IMR-90 (cell line): ENCODE measurements around the gene FRMD3. TPM values are rescaled to one million over a fixed set of nuclear protein-coding genes. Genes with fewer than 3 reads are reported as not detected.

Experiments used
- ATAC-seq: fragments of 200-7000 bp; cut with Tn5 transposase; 2 replicates; pipeline ENCODE4 v1.9.1; 2020; ENCODE audit warnings: low read depth, mild to moderate bottlenecking, moderate library complexity
- BruUV-seq: library from RNA; stranded (reverse); fragments of 400-500 nt; replicated peaks from 2 replicates; lab custom pipeline; 2021; lab: Mats Ljungman, UMichigan
- CTCF ChIA-PET: fragments of 300-600 bp; formaldehyde crosslinking; extraction: SDS; loops from one replicate; lab custom pipeline; 2021; ENCODE audit warnings: antibody characterized with exemption; lab: Yijun Ruan, JAX
- POLR2A ChIA-PET: fragments of 300-600 bp; sonication (Branson Sonifier 250); formaldehyde crosslinking; loops from one replicate; lab custom pipeline; 2022; ENCODE audit warnings: antibody characterized with exemption; ENCODE audit not compliant: unreplicated experiment; lab: Charles Lee
- DNase-seq: peaks from one replicate; pipeline ENCODE4 v3.0.0; 2013
- H2AFZ ChIP-seq: replicated peaks from 2 replicates; pipeline ENCODE3; 2013; ENCODE audit warnings: low read length, mild to moderate bottlenecking; ENCODE audit not compliant: poor library complexity
- H2AK5ac ChIP-seq: 2 replicates; pipeline ENCODE4 v1.6.1; 2013; ENCODE audit warnings: low read depth, low read length, inconsistent platforms
- H2AK9ac ChIP-seq: replicated peaks from 2 replicates; pipeline ENCODE3; 2013; ENCODE audit warnings: mild to moderate bottlenecking, low read depth, low read length, moderate library complexity; ENCODE audit not compliant: poor library complexity
- H2BK120ac ChIP-seq: 2 replicates; pipeline ENCODE4 v1.6.1; 2013; ENCODE audit warnings: low read depth, low read length, inconsistent platforms
- H2BK15ac ChIP-seq: 3 replicates; pipeline ENCODE4 v1.6.1; 2013; ENCODE audit warnings: low read depth, low read length, inconsistent platforms
- H2BK20ac ChIP-seq: 2 replicates; pipeline ENCODE4 v1.6.1; 2013; ENCODE audit warnings: low read depth, mild to moderate bottlenecking, inconsistent platforms, low read length, moderate library complexity
- H2BK5ac ChIP-seq: 2 replicates; pipeline ENCODE4 v1.6.1; 2013; ENCODE audit warnings: mild to moderate bottlenecking, low read depth, low read length, inconsistent platforms; ENCODE audit not compliant: poor library complexity, severe bottlenecking
- H3K14ac ChIP-seq: replicated peaks from 2 replicates; pipeline ENCODE4 v1.6.1; 2013; ENCODE audit warnings: low read depth, low read length, inconsistent platforms
- H3K18ac ChIP-seq: 2 replicates; pipeline ENCODE4 v1.6.1; 2013; ENCODE audit warnings: low read depth, low read length, control low read depth
- H3K23ac ChIP-seq: 2 replicates; pipeline ENCODE4 v1.6.1; 2013; ENCODE audit warnings: low read depth, low read length, inconsistent platforms
- H3K27ac ChIP-seq: 2 replicates; pipeline ENCODE4 v1.5.1; 2013; ENCODE audit warnings: mild to moderate bottlenecking, control low read depth, low read length; ENCODE audit not compliant: insufficient read depth
- H3K27me3 ChIP-seq: 2 replicates; pipeline ENCODE4 v1.6.1; 2013; ENCODE audit warnings: low read length; ENCODE audit not compliant: control insufficient read depth, insufficient read depth
- H3K36me3 ChIP-seq: 2 replicates; pipeline ENCODE4 v1.6.1; 2013; ENCODE audit warnings: low read length, mixed read lengths; ENCODE audit not compliant: control insufficient read depth, insufficient read depth
- H3K4ac ChIP-seq: 2 replicates; pipeline ENCODE4 v1.6.1; 2013; ENCODE audit warnings: low read depth, low read length, inconsistent platforms
- H3K4me1 ChIP-seq: 2 replicates; pipeline ENCODE4 v1.6.1; 2013; ENCODE audit warnings: low read length, mixed read lengths; ENCODE audit not compliant: control insufficient read depth, insufficient read depth
- H3K4me2 ChIP-seq: 2 replicates; pipeline ENCODE4 v1.6.1; 2013; ENCODE audit warnings: low read depth, mild to moderate bottlenecking, control low read depth, low read length, moderate library complexity
- H3K4me3 ChIP-seq: 2 replicates; pipeline ENCODE4 v1.5.1; 2013; ENCODE audit warnings: low read depth, mild to moderate bottlenecking, control low read depth, low read length, moderate library complexity; ENCODE audit not compliant: insufficient read depth
- H3K56ac ChIP-seq: 2 replicates; pipeline ENCODE4 v1.6.1; 2013; ENCODE audit warnings: low read length, inconsistent platforms; ENCODE audit not compliant: insufficient read depth; ENCODE audit errors: extremely low read depth
- H3K79me1 ChIP-seq, 2 experiments: 2 replicates each; pipeline ENCODE4 v1.6.1; 2013; ENCODE audit warnings: low read length in 2 of 2, inconsistent platforms in 1 of 2, low read depth in 1 of 2
- H3K9ac ChIP-seq: 2 replicates; pipeline ENCODE4 v1.6.1; 2013; ENCODE audit warnings: low read depth, low read length, control low read depth
- H3K9me1 ChIP-seq: 2 replicates; pipeline ENCODE4 v1.6.1; 2013; ENCODE audit warnings: low read length, inconsistent platforms; ENCODE audit not compliant: insufficient read depth
- H3K9me3 ChIP-seq: 2 replicates; pipeline ENCODE4 v1.6.1; 2013; ENCODE audit warnings: low read length; ENCODE audit not compliant: control insufficient read depth, insufficient read depth
- H4K20me1 ChIP-seq: 2 replicates; pipeline ENCODE4 v1.6.1; 2013; ENCODE audit warnings: low read length, inconsistent platforms; ENCODE audit not compliant: insufficient read depth
- H4K5ac ChIP-seq: 2 replicates; pipeline ENCODE4 v1.6.1; 2013; ENCODE audit warnings: mild to moderate bottlenecking, low read depth, low read length, control low read depth
- H4K8ac ChIP-seq, 2 experiments: 2 replicates each; pipeline ENCODE4 v1.6.1; 2013; ENCODE audit warnings: low read depth in 2 of 2, low read length in 2 of 2, control low read depth in 1 of 2, inconsistent platforms in 1 of 2
- H4K91ac ChIP-seq: 2 replicates; pipeline ENCODE4 v1.6.1; 2013; ENCODE audit warnings: low read depth, low read length, inconsistent platforms; ENCODE audit not compliant: insufficient read depth
- BHLHE40 ChIP-seq: fragments of 150-350 bp; IDR thresholded peaks from 2 replicates; pipeline ENCODE4 v1.6.1; 2016; ENCODE audit warnings: mild to moderate bottlenecking, low read depth, low read length
- CEBPB ChIP-seq: IDR thresholded peaks from 2 replicates; pipeline ENCODE4 v1.6.1; 2012; ENCODE audit warnings: low read depth, low read length, improper control_type of control experiment
- CHD1 ChIP-seq: IDR thresholded peaks from 2 replicates; pipeline ENCODE4 v1.6.1; 2012; ENCODE audit warnings: low read depth, low read length, improper control_type of control experiment
- ELK1 ChIP-seq: fragments of 150-350 bp; IDR thresholded peaks from 2 replicates; pipeline ENCODE4 v1.6.1; 2016; ENCODE audit warnings: low read depth, mild to moderate bottlenecking, low read length, moderate library complexity, borderline replicate concordance
- FOS ChIP-seq: fragments of 150-350 bp; IDR thresholded peaks from 2 replicates; pipeline ENCODE4 v1.6.1; 2016; ENCODE audit warnings: low read depth, low read length
- MAFK ChIP-seq: IDR thresholded peaks from 2 replicates; pipeline ENCODE4 v1.6.1; 2012; ENCODE audit warnings: low read depth, low read length, improper control_type of control experiment
- MAZ ChIP-seq: IDR thresholded peaks from 2 replicates; pipeline ENCODE4 v1.6.1; 2012; ENCODE audit warnings: low read depth, mild to moderate bottlenecking, low read length, improper control_type of control experiment, moderate library complexity, borderline replicate concordance
- MXI1 ChIP-seq: IDR thresholded peaks from 2 replicates; pipeline ENCODE4 v1.6.1; 2012; ENCODE audit warnings: low read depth, mild to moderate bottlenecking, low read length, moderate library complexity, borderline replicate concordance
- NFE2L2 ChIP-seq: fragments of 150-350 bp; IDR thresholded peaks from 2 replicates; pipeline ENCODE4 v1.6.1; 2016; ENCODE audit warnings: low read depth, mild to moderate bottlenecking, low read length
- POLR2A ChIP-seq: IDR thresholded peaks from 2 replicates; pipeline ENCODE4 v1.6.1; 2012; ENCODE audit warnings: mild to moderate bottlenecking, low read depth, low read length
- RAD21 ChIP-seq: IDR thresholded peaks from 2 replicates; pipeline ENCODE4 v1.6.1; 2012; ENCODE audit warnings: low read length, improper control_type of control experiment
- RCOR1 ChIP-seq: IDR thresholded peaks from 2 replicates; pipeline ENCODE4 v1.6.1; 2012; ENCODE audit warnings: mild to moderate bottlenecking, low read length, improper control_type of control experiment; ENCODE audit not compliant: insufficient replicate concordance
- RFX5 ChIP-seq: IDR thresholded peaks from 2 replicates; pipeline ENCODE4 v1.8.0; 2012; ENCODE audit warnings: low read depth, mild to moderate bottlenecking, low read length, moderate library complexity
- SMC3 ChIP-seq: fragments of 150-350 bp; IDR thresholded peaks from 2 replicates; pipeline ENCODE4 v1.6.1; 2016; ENCODE audit warnings: low read depth, mild to moderate bottlenecking, antibody characterized with exemption, low read length, moderate library complexity
- USF2 ChIP-seq: fragments of 150-350 bp; IDR thresholded peaks from 2 replicates; pipeline ENCODE4 v1.6.1; 2017; ENCODE audit warnings: mild to moderate bottlenecking, antibody characterized with exemption, low read length, low read depth
- WGBS, 2 experiments: methylation state at CpG; one replicate each; pipeline versions ENCODE4 v1.1.5 to v1.1.7; 2013; ENCODE audit warnings: missing lambda C conversion rate in 2 of 2; ENCODE audit not compliant: insufficient read length in 1 of 2; ENCODE audit errors: extremely low coverage in 2 of 2; 5-methylcytosine and 5-hydroxymethylcytosine counted together
- dilution Hi-C: fragments of 300-500 bp; cut with HindIII; formaldehyde crosslinking; loops from one replicate; pipeline ENCODE4 v1.14.3; 2018; ENCODE audit warnings: low sequenced_read_pairs; ENCODE audit not compliant: unreplicated experiment
- in situ Hi-C: fragments of 300-500 bp; cut with MboI; formaldehyde crosslinking; loops from 3 replicates; pipeline ENCODE4 v1.14.3; 2019; ENCODE audit warnings: low sequenced_read_pairs, inconsistent platforms, mixed read lengths
- intact Hi-C: fragments of 100-400 bp; cut with micrococcal nuclease; formaldehyde crosslinking; loops from 2 replicates; pipeline ENCODE4 v1.10.0; 2022
- polyA plus RNA-seq, 3 experiments: library from polyadenylated mRNA; depleted of rRNA; stranded (reverse); fragments of >200 nt; gene quantifications; 2 replicates each; pipeline ENCODE4 v1.2.3, GENCODE V29; 2012; ENCODE audit warnings: low replicate concordance in 1 of 3
- total RNA-seq: library from RNA; depleted of rRNA; stranded (reverse); fragments of >200 nt; gene quantifications from 2 replicates; pipeline ENCODE4 v1.2.3, GENCODE V29; 2012

FRMD3 gene
- total and polyA plus RNA-seq, 2 of the 4 experiments (the other 2 are of a cell fraction), result 0.02 to 0.18 TPM

GRCh38 chr9:83330207-83331196, 207.7 kb downstream of the FRMD3 start:
- Histone ChIP-seq H4K5ac (no peak overlapping the region), H2BK120ac (no peak overlapping the region), H3K27me3 (no peaks in the 10 kb centered on the region), H3K18ac (no peak overlapping the region), H2AFZ (no peak overlapping the region), H3K9me3 (no peaks in the 10 kb centered on the region), H3K36me3 (no peaks in the 10 kb centered on the region), H2BK20ac (no peak overlapping the region), H3K27ac (no peak overlapping the region), H3K14ac (no peak overlapping the region), H3K9me1 (no peaks in the 10 kb centered on the region), H3K79me1 (no peaks in the 10 kb centered on the region), H3K4ac (no peak overlapping the region), H3K23ac (no peak overlapping the region), H4K20me1 (no peaks in the 10 kb centered on the region), H3K4me1 (no peaks in the 10 kb centered on the region), H3K4me2 (no peak overlapping the region), H3K4me3 (no peak overlapping the region), H2AK5ac (no peak overlapping the region), H4K91ac (no peak overlapping the region), H2BK15ac (no peak overlapping the region), H3K56ac (no peak overlapping the region), H2BK5ac (no peak overlapping the region), H3K9ac (no peak overlapping the region), H4K8ac (no peak overlapping the region), H2AK9ac (no peak overlapping the region)
- BruUV-seq, result no TSS peak
- POLR2A ChIA-PET, result no interaction called here
- CTCF ChIA-PET, result interaction anchor here (1.1 to 1.3 kb wide), 2 partner anchors 15 to 214 kb away, joined by 3 read pairs; no protein-coding TSS in a partner anchor
- WGBS, 2 experiments, result no CpG with 5 or more reads among the region's 8 CpGs
- intact Hi-C loops, result no loop called here
- ATAC-seq (no peak), DNase-seq (no peak)
- dilution Hi-C loops, result no loop called here
- in situ Hi-C loops, result no loop called here
- TF ChIP-seq BHLHE40 (no peak), RFX5 (no peak), CHD1 (no peak), CEBPB (no peak), RAD21 (no peak), USF2 (no peak), ELK1 (no peak), FOS (no peak), RCOR1 (no peak), MAFK (no peak), MAZ (no peak), MXI1 (no peak), SMC3 (no peak), NFE2L2 (no peak), POLR2A (no peak)
